ENCODE results near the gene ME3.

GRCh38 chr11:86440305-86440716, 232.1 kb downstream of the ME3 start:
- TF ChIP-seq CTCF (IDR thresholded peaks at IDR 0.05) = no peak
- no peak for TF ChIP-seq POLR2A (IDR thresholded peaks at IDR 0.05)

All from lower leg skin (tissue), 3 donors.